ENCODE measurements around the gene CYP1A2.
"Not testable (repeated sequence)": the region's sequence is repeated elsewhere in the genome, so short reads cannot be mapped to it uniquely, and the experiment has no call there.

The CYP1A2 gene

GRCh38 chr15:74777769-74778598, 29.3 kb downstream of the CYP1A2 start:
- no peak for DNase-seq

- no peak for DNase-seq
Measured at GRCh38 chr15:74778599-74778970, 29.9 kb downstream of the CYP1A2 start.

- DNase-seq, result no peak
Measured at GRCh38 chr15:74779162-74779648, 30.6 kb downstream of the CYP1A2 start.

- no peak for DNase-seq
Measured at GRCh38 chr15:74780523-74781430, 32.1 kb downstream of the CYP1A2 start.

- DNase-seq, result peak; percentile 45
Measured at GRCh38 chr15:74781431-74782258, 33.0 kb downstream of the CYP1A2 start, which contains the start of gene CSK. CSK (plus strand) TSS chr15:74782080; CDS start chr15:74798298, 16,218 bp downstream.

GRCh38 chr15:74782259-74783071, 33.8 kb downstream of the CYP1A2 start:
- no peak for DNase-seq

GRCh38 chr15:74783072-74783807, 34.6 kb downstream of the CYP1A2 start:
- DNase-seq, result no peak

GRCh38 chr15:74783808-74784175, 35.1 kb downstream of the CYP1A2 start:
- no peak for DNase-seq

GRCh38 chr15:74784426-74785193, 36.0 kb downstream of the CYP1A2 start:
- DNase-seq, result no peak

GRCh38 chr15:74785194-74786032, 36.8 kb downstream of the CYP1A2 start:
- no peak for DNase-seq

GRCh38 chr15:74786081-74786480, 37.4 kb downstream of the CYP1A2 start:
- not testable (repeated sequence) for DNase-seq

GRCh38 chr15:74786551-74787165, 38.0 kb downstream of the CYP1A2 start:
- no peak for DNase-seq

- no peak for DNase-seq
Measured at GRCh38 chr15:74787251-74788041, 38.8 kb downstream of the CYP1A2 start.

GRCh38 chr15:74788042-74788682, 39.5 kb downstream of the CYP1A2 start:
- no peak for DNase-seq

- DNase-seq, result no peak
Measured at GRCh38 chr15:74788683-74789151, 40.1 kb downstream of the CYP1A2 start.

- DNase-seq, result no peak
Measured at GRCh38 chr15:74789171-74789631, 40.6 kb downstream of the CYP1A2 start.

- no peak for DNase-seq
Measured at GRCh38 chr15:74789741-74790079, 41.1 kb downstream of the CYP1A2 start.

Measured in NCI-H1105 (cell line).